Cardiac fibroblast (primary cell): ENCODE measurements around the gene ZNF837.
A peak's percentile ranks its signal among the peaks of the same experiment; 100 is the strongest.
"Not testable (repeated sequence)": the region's sequence is repeated elsewhere in the genome, so short reads cannot be mapped to it uniquely, and the experiment has no call there.

Experiments used
- DNase-seq, 2 donors: peaks; one replicate each; pipeline versions ENCODE4 v3.0.0 to v3.0.0-alpha.2; 2010; ENCODE audit warnings: low read depth in 2 of 2
- H3K4me3 ChIP-seq, 2 donors: replicated peaks in 1 of 2; 1 replicate in 1 of 2; 2 replicates in 1 of 2; pipeline ENCODE4 v1.5.1; 2011; ENCODE audit warnings: low read depth in 2 of 2, low read length in 2 of 2, mild to moderate bottlenecking in 2 of 2, moderate library complexity in 1 of 2
- CTCF ChIP-seq: IDR thresholded peaks from one replicate; pipeline ENCODE4 v1.5.1; 2011; ENCODE audit warnings: low read depth, mild to moderate bottlenecking, low read length, inconsistent platforms

The ZNF837 gene

GRCh38 chr19:58381460-58382212 is 806 bp upstream of the ZNF837 start:
- H3K4me3 ChIP-seq = peak overlapping the region; percentile 58 to 77
- no peak for DNase-seq
- TF ChIP-seq CTCF = no peak

DNA sequence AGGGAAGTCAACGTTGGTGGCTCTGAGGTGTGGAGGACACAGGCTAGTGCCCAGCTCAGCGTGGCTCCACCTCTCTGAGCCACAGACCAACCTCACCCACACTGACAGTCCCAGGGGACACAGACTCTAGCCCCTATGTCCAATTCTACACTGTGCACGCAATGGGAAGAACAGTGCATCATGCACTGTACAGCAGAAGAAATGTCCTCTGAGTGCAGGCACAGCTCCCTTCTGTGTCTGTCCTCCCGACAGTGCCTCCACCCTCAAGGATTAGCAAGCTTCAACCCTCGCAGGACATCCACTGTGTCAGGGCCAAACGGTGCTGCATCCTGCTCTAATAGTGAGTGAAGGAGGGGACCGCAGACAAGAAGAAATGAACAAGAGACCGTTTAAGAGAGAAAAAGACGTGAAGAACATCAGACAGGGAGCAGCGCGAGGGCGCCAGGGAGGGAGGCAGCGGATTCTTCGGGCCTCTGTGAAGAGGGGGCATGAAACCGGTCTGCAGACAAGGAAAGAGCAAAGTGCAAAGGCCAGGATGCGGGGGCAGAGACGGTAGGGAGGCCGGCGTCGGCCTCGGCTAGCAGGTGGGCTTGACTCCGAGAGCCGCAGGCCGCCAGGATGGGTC is 681 bp downstream of the ZNF837 start:
- H3K4me3 ChIP-seq = peak overlapping the region; percentile 58 to 77
- TF ChIP-seq CTCF = no peak
- no peak for DNase-seq

- no peak overlapping the region for H3K4me3 ChIP-seq
- no peak for TF ChIP-seq CTCF
- DNase-seq = no peak
Measured at GRCh38 chr19:58379246-58379645, 1.6 kb downstream of the ZNF837 start.

DNA sequence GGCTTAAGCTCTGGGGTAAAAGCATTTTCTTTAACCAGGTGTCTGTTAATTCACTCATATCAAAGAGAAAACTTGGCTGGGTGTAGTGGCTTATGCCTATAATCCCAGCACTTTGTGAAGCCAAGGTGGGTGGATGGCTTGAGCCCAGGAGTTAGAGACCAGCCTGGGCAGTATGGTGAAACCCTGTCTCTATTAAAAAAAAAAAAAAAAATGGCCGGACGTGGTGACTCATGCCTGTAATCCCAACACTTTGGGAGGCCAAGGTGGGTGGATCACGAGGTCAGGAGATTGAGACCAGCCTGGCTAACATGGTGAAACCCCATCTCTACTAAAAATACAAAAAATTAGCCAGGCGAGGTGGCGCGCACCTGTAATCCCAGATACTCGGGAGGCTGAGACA is 4.1 kb downstream of the ZNF837 start:
- not testable (repeated sequence) for DNase-seq, H3K4me3 ChIP-seq

- no peak overlapping the region for H3K4me3 ChIP-seq
- DNase-seq = peak in 1 of 2 donors; percentile 45
- TF ChIP-seq CTCF = no peak
Measured at GRCh38 chr19:58374200-58374599, 6.6 kb downstream of the ZNF837 start.

- peak; percentile 13 for TF ChIP-seq CTCF
- no peak overlapping the region for H3K4me3 ChIP-seq
- no peak for DNase-seq
Measured at GRCh38 chr19:58372311-58373133, 8.3 kb downstream of the ZNF837 start.
